ENCODE results near the gene MGAM2. TPM values are rescaled to one million over a fixed set of nuclear protein-coding genes. Genes with fewer than 3 reads are reported as not detected.

MGAM2 gene
- total and polyA plus RNA-seq, 2 of the 13 experiments (the other 11 are each of a cell fraction or from before 2014, with no cell fraction given), result 0.29 TPM; not detected in 1

DNA sequence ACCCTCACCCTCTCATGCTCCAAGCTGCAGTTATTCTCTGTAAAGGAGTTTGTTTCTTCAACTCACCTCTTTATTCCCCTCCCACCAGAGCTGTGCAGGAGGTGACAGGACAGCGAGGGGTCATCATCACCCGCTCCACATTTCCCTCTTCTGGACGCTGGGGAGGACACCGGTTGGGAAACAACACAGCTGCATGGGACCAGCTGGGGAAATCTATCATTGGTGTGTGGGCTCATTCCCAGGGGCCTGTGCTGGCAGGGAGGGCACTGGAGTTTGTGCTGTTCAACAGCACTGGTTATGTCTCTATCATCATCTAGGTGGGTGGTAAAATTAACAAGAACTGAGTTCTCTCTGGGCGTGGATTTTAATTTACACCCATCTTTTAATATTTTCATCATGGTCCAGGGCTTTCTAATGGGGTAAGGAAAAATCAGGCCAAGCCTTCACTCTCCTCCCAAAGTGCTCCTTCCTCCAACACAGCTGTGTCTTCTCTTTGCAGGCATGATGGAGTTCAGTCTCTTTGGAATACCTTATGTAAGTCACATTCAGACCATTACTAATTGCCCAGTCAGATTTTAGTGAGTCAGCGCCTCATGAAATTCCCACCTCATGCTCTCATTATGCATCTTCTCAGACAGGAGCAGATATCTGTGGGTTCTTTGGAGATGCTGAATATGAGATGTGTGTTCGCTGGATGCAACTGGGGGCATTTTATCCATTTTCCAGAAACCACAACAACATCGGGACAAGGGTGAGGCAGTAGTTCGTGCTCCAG lies 84.7 kb downstream of the MGAM2 start:
- DNase-seq (ENCODE audit: low spot score) (no peak), ATAC-seq (no peak), FAIRE-seq (no peak)
- 10% methylated on average over 9 of the region's 9 CpGs for WGBS (ENCODE audit: low lambda C conversion rate)
- ChIA-PET CTCF (ENCODE audit: low intra/inter-chr PET ratio, low total read pairs) (no interaction called here), POLR2A (no interaction called here)
- no peaks in the 10 kb centered on the region for H4K20me1 ChIP-seq (ENCODE audit: insufficient read depth, low read length)
- TF ChIP-seq EP300 (IDR thresholded peaks at IDR 0.05; ENCODE audit: low read depth in 2 of 2, low read length in 2 of 2) (no peak), EP300 (CRISPR knock-in tag; IDR thresholded peaks at IDR 0.05; ENCODE audit: borderline replicate concordance) (no peak), DNMT3B (CRISPR knock-in tag; conservative IDR thresholded peaks at IDR 0.05) (no peak), TSC22D2 (CRISPR knock-in tag; IDR thresholded peaks at IDR 0.05; ENCODE audit: borderline replicate concordance) (no peak), ZIK1 (CRISPR knock-in tag; IDR thresholded peaks at IDR 0.05; ENCODE audit: borderline replicate concordance, low read depth) (no peak), ZNF589 (CRISPR knock-in tag; conservative IDR thresholded peaks at IDR 0.05) (no peak), TFAP4 (IDR thresholded peaks at IDR 0.05; ENCODE audit: borderline replicate concordance, low read depth) (no peak), CREB1 (IDR thresholded peaks at IDR 0.05) (no peak), CREB1 (CRISPR knock-in tag; IDR thresholded peaks at IDR 0.05) (no peak), ZNF775 (CRISPR knock-in tag; IDR thresholded peaks at IDR 0.05; ENCODE audit: borderline replicate concordance) (no peak), RAD51 (IDR thresholded peaks at IDR 0.05; ENCODE audit: borderline replicate concordance) (no peak), ZNF17 (CRISPR knock-in tag; IDR thresholded peaks at IDR 0.05) (no peak), ZBTB42 (CRISPR knock-in tag; IDR thresholded peaks at IDR 0.05) (no peak), IRF2 (CRISPR knock-in tag; IDR thresholded peaks at IDR 0.05) (no peak)
- no peaks in the 10 kb centered on the region for H3K9me3 ChIP-seq (ENCODE audit: low read length)
- H3K4me3 ChIP-seq (replicated peaks in 1 of 3; ENCODE audit: insufficient read depth in 1 of 3, low read depth in 2 of 3, low read length in 3 of 3), result no peak overlapping the region
- no peaks in the 10 kb centered on the region for H3K79me2 ChIP-seq (ENCODE audit: insufficient read depth, low read length)
- in situ Hi-C loops (cut with HindIII; ENCODE audit: extremely low pct_ligation_motif_present, low pct_unique_long_range_greater_than_20kb) (no loop called here), intact Hi-C loops (cut with micrococcal nuclease; ENCODE audit: unreplicated experiment) (no loop called here)
- no TSS peak for BruUV-seq (replicated peaks)
- no peaks in the 10 kb centered on the region for H3K4me1 ChIP-seq (ENCODE audit: insufficient read depth, low read length)
- no peak overlapping the region for H3K27ac ChIP-seq (ENCODE audit: extremely low read length, insufficient read depth, low read length)
- no peak overlapping the region for H3K9ac ChIP-seq (ENCODE audit: insufficient read depth, low read depth, low read length)
- H3K36me3 ChIP-seq (replicated peaks in 1 of 2; ENCODE audit: control insufficient read depth in 1 of 2, insufficient read depth in 2 of 2, low read length in 2 of 2), result no peaks in the 10 kb centered on the region
- no peaks in the 10 kb centered on the region for H3K27me3 ChIP-seq (ENCODE audit: control insufficient read depth in 1 of 2, insufficient read depth in 2 of 2, low read length in 2 of 2)
- H2AFZ ChIP-seq (ENCODE audit: low read length), result no peak overlapping the region
- no peak overlapping the region for H3K4me2 ChIP-seq (ENCODE audit: low read depth, low read length)
